ENCODE measurements around the gene SLC9B2.
"Not testable (repeated sequence)": the region's sequence is repeated elsewhere in the genome, so short reads cannot be mapped to it uniquely, and the experiment has no call there.

Gene SLC9B2

GRCh38 chr4:103012551-103012950 lies 64.0 kb downstream of the SLC9B2 start:
- no peak for DNase-seq

- no peak for DNase-seq
Measured at GRCh38 chr4:103012060-103012459, 64.5 kb downstream of the SLC9B2 start.

GRCh38 chr4:103011378-103012025 lies 65.1 kb downstream of the SLC9B2 start:
- no peak for DNase-seq

- DNase-seq = no peak
Measured at GRCh38 chr4:103010804-103011203, 65.8 kb downstream of the SLC9B2 start.

- DNase-seq = no peak
Measured at GRCh38 chr4:103008875-103009729, 67.5 kb downstream of the SLC9B2 start.

GRCh38 chr4:103002551-103002950 lies 74.0 kb downstream of the SLC9B2 start:
- no peak for DNase-seq

- no peak for DNase-seq
Measured at GRCh38 chr4:102994803-102995202, 81.8 kb downstream of the SLC9B2 start.

- DNase-seq = not testable (repeated sequence)
Measured at GRCh38 chr4:102993985-102994384, 82.6 kb downstream of the SLC9B2 start.

- DNase-seq = no peak
Measured at GRCh38 chr4:102988429-102989020, 88.0 kb downstream of the SLC9B2 start.

- DNase-seq = no peak
Measured at GRCh38 chr4:102981005-102981404, 95.6 kb downstream of the SLC9B2 start.

All from stimulated activated CD4-positive, alpha-beta T cell treated with anti-CD3 and anti-CD28 coated beads, Interleukin-15, amount 100 ng/mL, for 24 hours (primary cell).